NK-92 treated with Interleukin-12 subunit alpha and Interleukin-12 subunit beta, amount 100 ng/mL, for 24 hours (cell line): ENCODE results near the gene PIP5K1B.

ENCODE experiments used
- DNase-seq: peaks from one replicate; lab custom pipeline; 2025; lab: John Stamatoyannopoulos, UW

PIP5K1B gene

GRCh38 chr9:68707801-68708488, 2.9 kb downstream of the PIP5K1B start:
- DNase-seq, result no peak

GRCh38 chr9:68708513-68708912, 3.5 kb downstream of the PIP5K1B start:
- no peak for DNase-seq

GRCh38 chr9:68709291-68710110, 4.5 kb downstream of the PIP5K1B start:
- DNase-seq, result no peak

GRCh38 chr9:68710111-68710471, 5.1 kb downstream of the PIP5K1B start:
- no peak for DNase-seq

- DNase-seq, result no peak
Measured at GRCh38 chr9:68711281-68711680, 6.2 kb downstream of the PIP5K1B start.

- DNase-seq, result no peak
Measured at GRCh38 chr9:68711932-68712331, 6.9 kb downstream of the PIP5K1B start.

GRCh38 chr9:68714416-68715180, 9.6 kb downstream of the PIP5K1B start:
- DNase-seq, result no peak

GRCh38 chr9:68715181-68715456, 10.1 kb downstream of the PIP5K1B start:
- DNase-seq, result no peak

GRCh38 chr9:68717552-68718443, 12.8 kb downstream of the PIP5K1B start:
- DNase-seq, result no peak

- no peak for DNase-seq
Measured at GRCh38 chr9:68719847-68720246, 14.8 kb downstream of the PIP5K1B start.

GRCh38 chr9:68720656-68721313, 15.7 kb downstream of the PIP5K1B start:
- DNase-seq, result no peak

GRCh38 chr9:68721666-68722330, 16.8 kb downstream of the PIP5K1B start:
- no peak for DNase-seq

GRCh38 chr9:68725070-68725469, 20.0 kb downstream of the PIP5K1B start:
- DNase-seq, result no peak

GRCh38 chr9:68726489-68726888, 21.4 kb downstream of the PIP5K1B start:
- no peak for DNase-seq

- no peak for DNase-seq
Measured at GRCh38 chr9:68727636-68728035, 22.6 kb downstream of the PIP5K1B start.

GRCh38 chr9:68728731-68729130, 23.7 kb downstream of the PIP5K1B start:
- DNase-seq, result no peak

- no peak for DNase-seq
Measured at GRCh38 chr9:68730570-68731235, 25.7 kb downstream of the PIP5K1B start.

GRCh38 chr9:68731857-68732256, 26.8 kb downstream of the PIP5K1B start:
- DNase-seq, result no peak

GRCh38 chr9:68732405-68733020, 27.5 kb downstream of the PIP5K1B start:
- no peak for DNase-seq

GRCh38 chr9:68733021-68733405, 28.0 kb downstream of the PIP5K1B start:
- DNase-seq, result no peak
